ENCODE data around the gene SH3RF2. TPM values are rescaled to one million over a fixed set of nuclear protein-coding genes. Genes with fewer than 3 reads are reported as not detected.

The SH3RF2 gene
- total RNA-seq, 3 donors from 2014 or later: 6.6 to 9.5 (median 9.4) TPM

- H3K36me3 ChIP-seq: no peaks in the 10 kb centered on the region
- no peak for DNase-seq (ENCODE audit: low spot score in 2 of 2)
- TF ChIP-seq POLR2AphosphoS5 (IDR thresholded peaks at IDR 0.05) (no peak), POLR2A (IDR thresholded peaks at IDR 0.05) (no peak), CTCF (IDR thresholded peaks at IDR 0.05) (no peak)
- H3K27me3 ChIP-seq: no peaks in the 10 kb centered on the region
- H3K4me1 ChIP-seq: no peaks in the 10 kb centered on the region
- no peaks in the 10 kb centered on the region for H3K9me3 ChIP-seq
- intact Hi-C loops (cut with DNase I; ENCODE audit: low total_unique reads): no loop called here
- H3K27ac ChIP-seq: no peak overlapping the region
- H3K4me3 ChIP-seq: no peak overlapping the region
Observed at GRCh38 chr5:146076455-146076854, 140.1 kb downstream of the SH3RF2 start.

- intact Hi-C loops (cut with DNase I; ENCODE audit: low total_unique reads): no loop called here
- no peaks in the 10 kb centered on the region for H3K36me3 ChIP-seq
- H3K27me3 ChIP-seq: no peaks in the 10 kb centered on the region
- H3K9me3 ChIP-seq: no peaks in the 10 kb centered on the region
- no peak for TF ChIP-seq POLR2AphosphoS5 (IDR thresholded peaks at IDR 0.05)
- TF ChIP-seq CTCF (IDR thresholded peaks at IDR 0.05): no peak
- no peak for TF ChIP-seq POLR2A (IDR thresholded peaks at IDR 0.05)
- no peak overlapping the region for H3K27ac ChIP-seq
- H3K4me3 ChIP-seq: no peak overlapping the region
- DNase-seq (ENCODE audit: low spot score in 2 of 2): no peak
- H3K4me1 ChIP-seq: no peaks in the 10 kb centered on the region
Observed at GRCh38 chr5:146078566-146078965, 142.2 kb downstream of the SH3RF2 start.

- Histone ChIP-seq H3K27ac (no peak overlapping the region), H3K27me3 (no peaks in the 10 kb centered on the region), H3K4me1 (no peaks in the 10 kb centered on the region), H3K4me3 (no peak overlapping the region), H3K9me3 (no peaks in the 10 kb centered on the region), H3K36me3 (no peaks in the 10 kb centered on the region)
- DNase-seq (ENCODE audit: low spot score in 2 of 2): no peak
- TF ChIP-seq POLR2AphosphoS5 (IDR thresholded peaks at IDR 0.05) (no peak), POLR2A (IDR thresholded peaks at IDR 0.05) (no peak), CTCF (IDR thresholded peaks at IDR 0.05) (no peak)
- intact Hi-C loops (cut with DNase I; ENCODE audit: low total_unique reads): no loop called here
Observed at GRCh38 chr5:146079695-146080373, 143.5 kb downstream of the SH3RF2 start.

- Histone ChIP-seq H3K36me3 (no peaks in the 10 kb centered on the region), H3K9me3 (no peaks in the 10 kb centered on the region), H3K27me3 (no peaks in the 10 kb centered on the region), H3K27ac (no peak overlapping the region), H3K4me1 (no peaks in the 10 kb centered on the region), H3K4me3 (no peak overlapping the region)
- TF ChIP-seq POLR2AphosphoS5 (IDR thresholded peaks at IDR 0.05) (no peak), POLR2A (IDR thresholded peaks at IDR 0.05) (no peak), CTCF (IDR thresholded peaks at IDR 0.05) (no peak)
- no peak for DNase-seq (ENCODE audit: low spot score in 2 of 2)
- intact Hi-C loops (cut with DNase I; ENCODE audit: low total_unique reads): no loop called here
Observed at GRCh38 chr5:146081556-146081955, 145.2 kb downstream of the SH3RF2 start.

- Histone ChIP-seq H3K4me3 (no peak overlapping the region), H3K27me3 (no peaks in the 10 kb centered on the region), H3K27ac (no peak overlapping the region), H3K9me3 (no peaks in the 10 kb centered on the region), H3K4me1 (no peaks in the 10 kb centered on the region), H3K36me3 (no peaks in the 10 kb centered on the region)
- intact Hi-C loops (cut with DNase I; ENCODE audit: low total_unique reads): no loop called here
- TF ChIP-seq CTCF (IDR thresholded peaks at IDR 0.05) (no peak), POLR2AphosphoS5 (IDR thresholded peaks at IDR 0.05) (no peak), POLR2A (IDR thresholded peaks at IDR 0.05) (no peak)
- no peak for DNase-seq (ENCODE audit: low spot score in 2 of 2)
Observed at GRCh38 chr5:146082798-146083197, 146.4 kb downstream of the SH3RF2 start.
